GM21529 (cell line): ENCODE data around the gene NEB.
"Not testable (repeated sequence)": the region's sequence is repeated elsewhere in the genome, so short reads cannot be mapped to it uniquely, and the experiment has no call there.

Experiments used
- ATAC-seq: cut with Tn5 transposase; IDR thresholded peaks from one replicate; pipeline ENCODE4 v1.9.1; 2021; ENCODE audit not compliant: unreplicated experiment

NEB gene

GRCh38 chr2:151704480-151704961 lies 29.8 kb downstream of the NEB start:
- not testable (repeated sequence) for ATAC-seq

DNA sequence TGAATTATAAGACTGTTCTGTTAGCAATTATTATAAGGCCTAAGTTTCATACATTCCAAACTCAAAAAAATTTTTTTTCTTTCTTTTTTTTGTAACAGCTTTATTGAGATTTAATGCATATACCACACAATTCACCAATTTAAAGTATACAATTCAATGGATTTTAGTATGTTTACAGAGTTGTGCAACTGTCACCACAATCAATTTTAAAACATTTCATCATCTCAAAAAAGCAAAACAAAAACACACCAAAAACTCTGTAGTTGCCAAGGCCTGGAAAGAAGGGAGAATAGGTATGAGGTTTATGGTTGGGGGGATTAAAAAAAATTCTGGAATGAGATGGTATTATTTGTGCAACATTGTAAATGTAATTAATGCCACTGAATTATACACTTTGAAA lies 36.1 kb downstream of the NEB start:
- not testable (repeated sequence) for ATAC-seq

GRCh38 chr2:151695778-151696177 lies 38.5 kb downstream of the NEB start:
- ATAC-seq, result no peak

DNA sequence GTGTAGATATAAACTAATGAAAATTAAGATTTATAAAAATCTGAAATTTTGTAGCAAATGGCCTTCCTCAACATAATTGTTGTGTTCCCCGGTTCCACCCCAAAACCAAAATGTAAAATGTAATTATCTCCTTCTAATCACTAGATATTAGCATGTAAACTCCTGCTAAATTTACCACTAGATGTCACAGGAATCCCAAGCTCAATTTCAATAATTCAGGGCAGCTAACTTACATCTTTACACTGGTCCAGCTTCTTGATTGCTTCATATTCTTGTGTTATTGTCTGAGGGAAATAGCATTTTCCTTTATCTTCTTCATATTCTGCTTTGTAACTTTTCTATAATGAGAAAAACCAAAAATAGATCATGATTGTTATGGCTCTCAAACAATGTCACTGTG lies 42.6 kb downstream of the NEB start:
- no peak for ATAC-seq

DNA sequence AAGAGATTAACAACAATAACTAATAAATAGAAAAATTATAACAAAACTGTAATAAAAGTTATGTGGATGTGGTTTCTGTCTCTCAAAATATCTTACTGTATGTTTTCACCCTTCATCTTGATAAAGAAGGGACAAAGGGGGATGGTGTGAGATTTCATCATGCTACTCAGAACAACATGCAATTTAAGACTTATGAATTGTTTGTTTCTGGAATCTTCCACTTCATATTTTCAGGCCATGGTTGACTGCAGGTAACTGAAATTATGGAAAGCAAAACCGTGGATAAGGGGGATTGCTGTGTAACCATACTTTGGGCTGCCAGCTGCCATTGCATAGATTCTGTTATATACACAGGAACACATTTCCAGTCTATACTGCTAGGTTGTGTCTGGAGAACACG lies 45.6 kb downstream of the NEB start:
- no peak for ATAC-seq

- ATAC-seq, result no peak
These were observed 51.7 kb downstream of the NEB start for GRCh38 chr2:151682459-151683003.

DNA sequence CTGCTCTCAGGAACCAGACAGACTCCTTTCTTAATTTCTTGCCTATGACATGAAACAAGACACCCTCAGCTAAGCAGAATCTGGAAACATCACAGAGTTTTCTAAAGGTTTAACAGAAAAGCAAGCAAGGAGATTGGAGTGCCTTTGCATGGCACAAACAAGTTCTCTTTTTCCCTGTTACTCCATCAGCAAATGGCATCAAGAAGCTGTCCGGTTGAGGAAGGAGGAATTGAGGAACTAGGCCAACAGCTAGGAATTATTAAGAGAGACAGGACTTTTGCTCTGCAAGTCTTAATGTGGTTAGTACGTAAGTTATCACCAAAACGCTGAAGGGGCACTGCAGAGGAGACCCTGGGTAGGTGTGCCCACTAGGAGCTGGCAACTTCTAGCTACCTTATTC lies 53.2 kb downstream of the NEB start:
- no peak for ATAC-seq

GRCh38 chr2:151679994-151680393 lies 54.3 kb downstream of the NEB start:
- ATAC-seq, result no peak

GRCh38 chr2:151678849-151679248 lies 55.4 kb downstream of the NEB start:
- ATAC-seq, result no peak

- no peak for ATAC-seq
These were observed 61.3 kb downstream of the NEB start for GRCh38 chr2:151673016-151673415.

DNA sequence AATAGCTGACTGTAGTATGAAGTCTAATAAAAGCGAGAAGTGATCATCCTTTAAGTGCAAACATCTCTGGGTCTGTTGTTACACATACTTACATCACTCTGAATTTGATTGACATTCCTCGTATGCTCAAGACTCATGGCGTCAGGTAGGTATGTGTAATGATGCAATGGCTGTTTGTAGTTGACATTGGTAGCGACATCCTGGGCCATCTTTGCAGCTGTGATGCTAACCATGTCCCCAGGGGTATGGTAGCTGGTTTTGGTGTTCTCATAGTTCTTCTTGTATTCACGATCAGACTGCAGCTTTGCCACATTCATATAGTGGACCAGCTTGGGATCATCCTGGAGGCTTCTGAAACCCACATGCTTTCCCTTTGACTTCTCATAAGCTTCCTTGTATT lies 62.0 kb downstream of the NEB start:
- no peak for ATAC-seq

DNA sequence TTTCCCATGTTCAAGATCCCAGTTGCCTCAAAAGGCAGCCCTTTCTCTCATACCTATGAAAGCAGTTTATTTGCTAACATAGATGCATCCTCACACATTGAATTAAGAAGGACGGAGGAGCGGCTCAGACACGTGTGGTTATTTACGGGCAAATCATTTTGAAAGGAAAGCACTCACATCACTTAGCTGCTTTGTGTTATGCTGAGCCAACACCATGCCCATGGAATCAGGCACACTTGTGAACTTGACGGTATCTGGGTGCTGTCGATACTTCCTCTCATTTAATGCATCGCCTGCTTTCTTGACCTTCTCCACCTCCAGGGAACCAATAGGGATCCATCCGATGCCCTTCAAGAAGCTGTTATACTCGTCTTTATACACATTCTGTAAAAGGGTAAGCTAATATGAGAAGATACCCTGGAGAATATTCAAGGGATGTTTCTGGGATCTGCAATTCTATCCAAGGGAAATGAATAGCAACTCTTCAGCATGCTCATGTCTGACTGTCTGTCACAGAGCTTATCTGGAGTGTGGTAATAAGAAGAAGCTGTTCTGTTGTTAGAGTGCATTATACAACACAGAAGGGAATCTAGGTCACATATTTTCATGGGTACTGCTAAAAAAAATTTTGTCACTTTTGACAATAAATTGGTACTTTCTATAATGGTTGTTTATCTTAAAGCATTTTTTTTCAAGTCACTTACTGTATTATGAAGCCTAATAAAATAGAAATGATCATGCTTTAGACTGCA lies 63.3 kb downstream of the NEB start:
- ATAC-seq, result no peak

DNA sequence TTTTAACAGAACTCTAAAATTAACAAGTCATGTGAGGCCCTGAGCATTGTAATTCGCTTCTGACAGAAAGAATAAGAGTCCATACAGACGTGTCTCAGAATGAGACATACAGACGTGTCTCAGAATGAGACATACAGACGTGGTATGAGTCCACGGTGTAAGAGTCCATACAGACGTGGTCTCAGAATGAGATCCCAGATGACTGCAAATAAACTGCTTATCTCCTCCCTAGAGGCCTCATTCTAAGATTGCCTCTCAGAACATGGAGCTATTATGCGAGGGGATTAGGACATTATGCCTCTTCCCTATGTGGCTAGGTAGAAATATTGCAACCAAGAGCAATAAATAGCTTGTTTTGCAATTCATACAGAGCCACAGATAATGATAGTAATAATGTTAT lies 63.9 kb downstream of the NEB start:
- ATAC-seq, result no peak

GRCh38 chr2:151669585-151670081 lies 64.6 kb downstream of the NEB start:
- no peak for ATAC-seq

- ATAC-seq, result no peak
These were observed 65.5 kb downstream of the NEB start for GRCh38 chr2:151668737-151669136.

- no peak for ATAC-seq
These were observed 68.3 kb downstream of the NEB start for GRCh38 chr2:151665959-151666358.

GRCh38 chr2:151664520-151664919 lies 69.8 kb downstream of the NEB start:
- ATAC-seq, result no peak

DNA sequence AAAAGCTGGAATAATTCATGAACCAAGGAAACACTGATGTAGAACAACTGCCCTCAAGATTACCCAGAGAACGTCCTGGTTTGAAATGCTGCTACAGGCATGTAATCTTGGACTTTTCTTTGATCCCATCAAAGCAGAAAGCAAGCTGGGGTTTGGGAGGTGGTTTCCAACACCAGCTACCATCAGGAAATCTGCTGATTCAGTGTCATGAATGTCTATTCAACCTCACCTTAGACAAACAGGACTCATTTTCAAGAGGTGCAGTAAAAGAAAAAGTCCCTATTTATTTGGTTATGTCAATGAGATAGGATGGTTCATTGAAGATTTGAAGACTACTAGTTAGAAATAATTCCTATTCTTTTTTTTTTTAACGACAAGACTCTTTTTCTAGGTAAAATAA lies 72.7 kb downstream of the NEB start:
- ATAC-seq, result no peak

DNA sequence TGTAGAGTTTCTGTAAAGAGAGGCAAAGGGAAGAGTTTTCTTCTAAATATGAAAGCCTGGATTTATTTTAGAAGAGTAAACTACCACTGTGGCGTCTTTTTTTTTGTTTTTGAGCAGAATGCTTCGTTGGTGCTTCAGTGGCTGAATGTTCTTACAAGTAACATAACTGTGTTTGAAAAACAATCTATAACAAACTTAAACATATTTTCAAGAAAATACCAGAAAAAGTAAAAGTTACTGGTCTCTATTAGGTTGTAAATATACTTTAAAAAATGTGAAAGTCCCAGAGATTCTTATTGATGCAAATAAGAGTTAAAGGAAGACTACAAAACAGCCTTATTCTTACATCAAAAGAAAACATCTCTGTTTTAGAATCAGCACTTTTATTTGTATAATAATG lies 76.2 kb downstream of the NEB start:
- ATAC-seq, result no peak

GRCh38 chr2:151657667-151658076 lies 76.6 kb downstream of the NEB start:
- no peak for ATAC-seq

GRCh38 chr2:151655663-151656398 lies 78.4 kb downstream of the NEB start:
- no peak for ATAC-seq

DNA sequence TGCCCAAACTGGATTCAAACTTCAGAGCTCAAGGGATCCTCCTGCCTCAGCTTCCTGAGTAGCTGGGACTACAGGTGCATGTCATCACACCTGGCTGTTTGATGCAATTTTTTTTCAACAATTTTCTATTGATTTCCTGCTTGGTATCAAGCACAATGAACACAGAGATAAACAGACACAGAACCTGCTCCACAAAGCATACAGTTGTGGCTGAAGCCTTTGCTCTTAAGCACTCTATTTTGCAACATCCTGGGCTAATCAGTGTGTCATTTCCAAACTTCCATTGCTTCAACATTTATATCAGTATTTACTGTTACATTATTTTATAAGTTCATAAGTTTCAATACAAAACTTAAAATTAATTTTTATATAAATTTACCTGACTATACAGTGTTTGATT lies 79.4 kb downstream of the NEB start:
- no peak for ATAC-seq
